Measurements from ENCODE around the gene LAMA3.

GRCh38 chr18:23910032-23910431, 220.8 kb downstream of the LAMA3 start:
- TF ChIP-seq REST (IDR thresholded peaks at IDR 0.05; ENCODE audit: low read depth, low read length): no peak
- TF ChIP-seq CTCF (IDR thresholded peaks at IDR 0.05): no peak
- no peak for TF ChIP-seq EP300 (IDR thresholded peaks at IDR 0.05; ENCODE audit: borderline replicate concordance in 1 of 2, low read depth in 1 of 2, low read length in 1 of 2)
- TF ChIP-seq CHD2 (IDR thresholded peaks at IDR 0.05; ENCODE audit: low read length, partially characterized antibody): no peak
- no peak for TF ChIP-seq YY1 (IDR thresholded peaks at IDR 0.05; ENCODE audit: low read depth)
- no peak for TF ChIP-seq USF2 (IDR thresholded peaks at IDR 0.05; ENCODE audit: borderline replicate concordance, low read depth, low read length)
- TF ChIP-seq POLR2AphosphoS5 (IDR thresholded peaks at IDR 0.05; ENCODE audit: low read depth, low read length): no peak

Measured in SK-N-SH (cell line).